Right renal cortex interstitium (tissue), 3 donors: Measurements from ENCODE around the gene MAP1LC3B2. TPM values are rescaled to one million over a fixed set of nuclear protein-coding genes. Genes with fewer than 3 reads are reported as not detected.

ENCODE experiments used
- DNase-seq, 3 donors: peaks; one replicate each; pipeline ENCODE4 v3.0.0-alpha.2; 2013; ENCODE audit warnings: low read depth in 3 of 3, low spot score in 2 of 3
- polyA plus RNA-seq, 3 donors: library from polyadenylated mRNA; unstranded; fragments of 120-200 nt; gene quantifications; one replicate each; pipeline ENCODE4 v1.2.1, GENCODE V29; 2013; ENCODE audit not compliant: insufficient read length in 3 of 3

The MAP1LC3B2 gene
- polyA plus RNA-seq, 3 donors = 4.7 to 7.9 (median 5.1) TPM

DNA sequence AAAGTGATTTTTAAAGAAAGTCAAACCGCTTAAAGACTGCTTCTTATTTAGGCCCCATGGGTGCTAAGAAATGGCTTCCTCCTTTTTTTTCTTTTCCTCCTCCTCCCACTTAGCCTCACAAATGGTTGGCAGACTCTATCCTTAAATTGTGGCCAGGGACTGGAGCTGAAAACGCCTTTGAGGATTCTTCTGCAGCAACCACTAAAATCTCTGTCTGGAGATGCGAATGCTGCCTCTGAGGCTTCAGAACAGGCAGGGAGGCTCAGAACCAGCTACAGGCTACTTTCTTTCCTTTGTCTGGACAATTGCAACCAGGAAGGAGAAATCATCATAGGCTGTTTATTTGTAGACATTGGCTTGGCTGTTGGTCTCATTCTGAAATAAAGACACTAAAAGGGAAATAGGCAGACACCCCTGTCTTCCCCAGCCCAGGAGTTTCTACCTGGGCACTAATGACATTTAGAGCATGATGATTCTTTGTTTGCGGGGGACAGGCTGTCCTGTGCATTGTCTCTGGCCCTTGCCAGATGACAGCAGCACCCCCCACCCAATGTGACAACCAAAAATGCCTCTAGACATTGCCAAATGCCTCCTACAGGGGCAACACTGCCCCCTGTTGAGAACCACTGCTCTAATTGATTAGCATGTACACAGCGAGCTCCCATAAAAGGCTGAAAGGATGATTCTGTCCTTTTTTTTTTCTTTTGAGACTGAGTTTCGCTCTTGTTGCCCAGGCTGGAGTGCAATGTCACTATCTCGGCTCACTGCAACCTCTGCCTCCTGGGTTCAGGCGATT is 50.3 kb downstream of the MAP1LC3B2 start:
- DNase-seq = no peak

DNA sequence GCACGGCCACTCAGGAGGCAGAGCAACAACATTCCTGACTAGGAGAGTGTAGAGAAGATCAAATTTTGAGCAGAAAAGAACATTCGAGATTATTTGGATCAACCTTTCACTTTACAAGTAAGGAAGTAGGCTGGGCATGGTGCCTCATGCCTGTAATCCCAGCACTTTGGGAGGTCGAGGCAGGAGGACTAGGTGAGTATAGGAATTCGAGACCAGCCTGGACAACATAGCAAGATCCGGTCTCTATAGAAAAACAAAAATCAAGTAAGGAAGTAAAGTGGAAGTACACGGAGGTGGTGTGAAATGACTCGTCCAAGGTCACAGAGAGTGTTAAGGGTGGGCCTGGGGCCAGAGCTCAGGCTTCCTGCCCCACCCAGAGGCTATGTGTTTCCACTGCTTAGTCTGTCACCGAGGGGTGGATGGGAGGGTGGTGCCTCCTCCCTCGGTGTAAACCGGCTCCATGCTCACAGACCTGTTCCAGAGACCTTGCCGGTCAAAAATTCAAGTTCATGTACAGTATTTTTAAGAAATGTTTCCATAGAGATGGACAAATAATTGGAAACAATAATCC is 51.9 kb downstream of the MAP1LC3B2 start:
- no peak for DNase-seq

DNA sequence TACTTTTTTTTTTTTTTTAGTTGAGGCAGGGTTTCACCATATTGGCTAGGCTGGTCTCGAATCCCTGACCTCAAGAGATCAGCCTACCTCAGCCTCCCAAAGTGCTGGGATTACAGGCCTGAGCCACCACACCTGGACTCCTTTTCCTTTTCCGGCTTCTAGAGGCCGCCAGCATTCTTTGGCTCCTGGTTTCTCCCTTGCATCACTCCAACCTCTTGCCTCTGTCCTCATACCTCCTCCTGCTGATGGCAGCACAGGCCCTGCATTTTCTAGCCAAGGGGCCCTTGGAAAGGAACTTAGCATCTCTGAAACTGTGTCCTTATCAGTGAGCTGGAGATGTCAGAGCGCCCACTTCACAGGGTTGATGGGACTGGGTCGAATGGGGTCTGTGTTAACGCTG is 53.3 kb downstream of the MAP1LC3B2 start:
- DNase-seq = no peak

DNA sequence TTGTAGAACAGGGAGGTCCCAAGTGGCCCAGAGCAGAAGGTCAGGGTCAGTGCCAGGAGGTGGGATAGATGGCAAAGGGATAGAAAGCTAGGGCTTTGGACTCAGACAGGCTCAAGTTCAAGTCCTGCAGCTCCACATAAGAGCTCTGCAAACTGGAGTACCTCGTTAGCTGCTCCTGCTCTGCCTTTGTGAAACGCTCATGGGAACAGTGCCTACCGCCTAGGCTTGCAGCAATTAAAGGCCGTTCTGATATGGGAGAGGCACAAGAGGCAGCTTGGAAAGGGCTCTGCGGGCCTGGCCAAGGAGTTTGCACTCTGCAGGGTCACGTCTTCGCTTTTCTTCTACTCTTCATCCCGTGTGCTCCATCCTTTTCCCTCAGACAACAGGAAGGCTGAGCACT is 54.1 kb downstream of the MAP1LC3B2 start:
- DNase-seq = no peak

DNA sequence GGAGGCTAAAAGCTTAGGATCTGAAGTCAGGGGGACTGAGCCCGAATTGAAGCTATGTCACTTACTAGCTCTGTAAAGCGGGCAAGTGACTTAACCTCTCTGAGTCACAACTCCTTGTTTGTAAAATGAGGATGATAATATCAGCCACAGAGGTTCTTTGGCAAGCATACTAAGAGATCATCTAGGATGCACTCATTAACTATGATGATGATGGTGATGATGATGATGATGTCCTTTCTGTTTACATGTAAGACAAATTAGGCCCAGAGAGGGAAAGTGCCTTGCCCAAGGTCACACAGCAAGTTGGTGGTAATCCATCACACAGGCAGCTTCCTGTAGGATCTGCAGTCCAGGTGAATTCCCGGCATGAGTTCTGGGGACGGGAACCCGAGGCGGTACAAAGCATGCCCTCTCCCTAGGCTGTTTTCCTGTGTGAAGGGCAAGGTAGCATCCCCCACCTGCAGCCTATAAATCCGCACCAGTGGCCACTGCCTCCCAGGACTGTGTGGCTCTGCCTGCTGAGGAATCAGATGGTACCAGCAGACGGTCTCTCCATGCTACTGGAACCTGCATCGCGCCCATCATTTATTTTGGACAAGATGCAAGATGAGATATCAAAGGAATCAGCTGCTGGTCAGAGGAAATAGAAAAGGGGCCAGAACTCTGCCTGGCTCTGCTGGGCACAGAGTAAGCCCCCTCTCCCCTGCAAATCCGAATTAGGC is 55.2 kb downstream of the MAP1LC3B2 start:
- DNase-seq = no peak

DNA sequence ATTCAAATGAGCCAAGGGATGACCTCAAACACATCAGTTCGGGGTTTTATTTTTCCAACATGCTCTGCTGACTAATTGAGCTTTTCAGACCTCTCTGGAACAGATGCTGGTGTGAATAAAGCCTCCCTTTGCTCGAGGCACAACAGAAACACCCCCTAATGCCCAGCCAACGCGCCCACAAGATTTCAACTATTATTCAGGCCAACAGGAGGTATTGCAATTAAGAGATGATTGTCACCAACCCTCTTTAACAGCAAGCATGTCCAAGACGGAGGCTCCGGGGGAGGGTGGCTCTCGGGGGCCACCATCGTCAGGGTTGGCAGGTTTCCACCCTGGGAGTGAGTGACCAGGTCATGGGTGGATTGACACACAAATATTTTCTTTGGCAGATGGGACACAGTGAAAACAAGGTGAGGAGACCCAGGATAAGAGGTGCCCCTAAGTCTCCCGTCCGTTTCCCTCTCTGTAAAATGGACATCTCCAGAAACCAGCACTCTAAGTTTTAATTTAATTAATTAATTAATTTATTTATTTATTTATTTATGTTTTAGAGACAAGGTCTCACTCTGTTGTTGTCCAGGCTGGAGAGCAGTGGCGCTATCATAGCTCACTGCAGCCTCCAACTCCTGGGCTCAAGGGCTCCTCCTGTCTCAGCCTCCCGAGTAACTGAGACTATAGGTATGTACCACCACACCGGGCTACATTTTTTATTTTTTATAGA is 56.1 kb downstream of the MAP1LC3B2 start:
- DNase-seq = no peak

DNA sequence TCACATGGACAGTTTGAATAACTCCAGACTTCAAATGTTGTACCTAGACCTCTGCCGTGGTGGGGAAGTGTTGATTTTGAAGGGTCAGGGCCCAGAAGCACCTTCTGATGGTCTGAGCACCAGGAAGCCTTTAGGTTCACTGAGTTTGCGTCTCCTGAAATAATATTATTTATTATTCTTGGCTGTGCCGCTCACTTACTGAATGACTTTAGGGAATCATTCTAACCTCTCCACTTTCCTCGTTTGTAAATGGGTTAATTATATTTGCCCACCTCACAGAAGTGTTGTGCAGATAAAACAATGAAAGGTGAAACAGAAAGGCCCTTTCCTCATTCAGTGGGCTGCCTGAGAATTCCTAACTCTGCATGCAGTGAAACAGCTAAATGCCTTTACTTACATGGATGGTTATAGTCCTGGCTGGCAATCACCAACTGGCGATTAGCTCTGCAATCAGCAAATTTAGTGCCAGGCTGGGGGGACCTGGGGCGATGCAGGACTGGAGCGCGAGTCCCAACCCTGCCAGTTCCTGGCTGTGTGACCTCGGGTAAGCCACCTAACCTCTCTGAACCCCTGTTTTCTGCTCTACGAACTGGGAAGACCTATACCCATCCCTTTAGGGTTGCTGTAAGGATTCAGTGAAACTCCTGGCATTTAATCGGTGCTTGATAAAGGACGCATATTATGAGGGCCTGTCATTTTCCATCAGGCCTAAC is 57.5 kb downstream of the MAP1LC3B2 start:
- DNase-seq = no peak

DNA sequence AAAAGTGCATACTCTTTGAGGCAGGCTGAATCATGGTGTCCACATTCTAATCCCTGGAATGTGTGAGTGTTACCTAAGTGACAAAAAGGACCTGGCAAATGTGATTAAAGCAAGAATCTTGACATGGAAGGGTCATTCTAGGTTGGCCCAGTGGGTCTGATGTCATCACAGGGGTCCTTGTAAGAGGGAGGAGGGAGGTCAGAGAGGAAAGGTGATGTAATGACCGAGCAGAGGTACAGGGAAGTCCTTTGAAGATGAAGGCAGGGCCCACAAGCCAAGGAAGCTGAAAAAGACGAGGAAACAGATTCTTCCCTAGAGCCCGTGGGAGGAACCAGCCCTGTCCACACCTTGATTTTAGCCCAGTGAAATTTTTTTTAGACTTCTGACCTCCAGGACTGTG is 60.1 kb downstream of the MAP1LC3B2 start:
- no peak for DNase-seq

DNA sequence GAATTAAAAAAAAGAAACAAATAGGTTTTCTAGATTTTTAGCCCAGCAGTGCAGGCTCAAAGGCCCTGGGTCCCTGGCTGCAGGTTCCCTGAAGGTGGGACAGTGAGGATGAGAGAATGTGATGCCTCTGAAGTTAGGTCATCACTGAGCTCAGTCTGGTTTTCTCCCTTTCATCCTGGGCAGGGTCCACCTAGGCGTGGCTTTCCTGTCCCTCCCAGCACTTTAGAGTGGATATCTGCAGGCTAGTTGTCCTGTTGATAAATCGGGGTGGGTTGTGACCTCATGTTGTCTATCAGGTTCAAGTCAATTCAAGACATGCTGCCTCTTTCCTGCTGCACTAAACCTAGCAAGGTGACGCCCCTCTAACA is 60.9 kb downstream of the MAP1LC3B2 start:
- DNase-seq = no peak

DNA sequence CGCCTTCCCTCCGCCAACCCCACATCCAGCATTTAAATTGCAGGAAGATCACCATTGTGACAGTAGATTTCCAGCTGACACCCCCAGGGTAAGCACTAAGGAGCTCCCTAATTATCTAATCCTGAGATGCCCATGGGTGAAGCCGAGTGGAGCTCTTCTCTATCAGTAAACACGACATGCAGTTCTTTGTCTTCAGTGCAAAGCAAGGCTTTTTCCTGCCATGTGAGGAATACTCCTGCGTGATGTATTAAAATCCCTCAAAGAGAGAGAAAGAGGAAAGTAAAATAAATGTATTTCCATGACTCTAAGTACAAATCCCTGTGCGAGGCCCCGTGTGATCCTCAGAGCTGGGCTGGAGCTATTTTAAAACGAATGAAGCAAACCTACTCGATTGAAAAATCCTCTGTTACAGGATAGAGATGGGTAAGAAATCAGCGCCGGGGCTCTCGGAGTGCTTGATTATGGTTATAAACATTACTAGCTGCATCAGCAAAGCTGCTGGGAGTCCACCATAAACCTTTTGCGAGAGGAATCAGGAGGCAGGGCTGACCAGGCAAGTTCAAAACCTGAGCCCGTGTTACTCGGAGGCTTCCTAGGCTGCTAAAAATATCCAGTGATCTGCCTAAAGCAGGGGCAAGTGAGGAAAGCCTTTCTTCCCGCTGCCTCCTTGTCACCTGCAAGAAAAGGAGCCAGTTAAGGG is 61.5 kb downstream of the MAP1LC3B2 start:
- no peak for DNase-seq

DNA sequence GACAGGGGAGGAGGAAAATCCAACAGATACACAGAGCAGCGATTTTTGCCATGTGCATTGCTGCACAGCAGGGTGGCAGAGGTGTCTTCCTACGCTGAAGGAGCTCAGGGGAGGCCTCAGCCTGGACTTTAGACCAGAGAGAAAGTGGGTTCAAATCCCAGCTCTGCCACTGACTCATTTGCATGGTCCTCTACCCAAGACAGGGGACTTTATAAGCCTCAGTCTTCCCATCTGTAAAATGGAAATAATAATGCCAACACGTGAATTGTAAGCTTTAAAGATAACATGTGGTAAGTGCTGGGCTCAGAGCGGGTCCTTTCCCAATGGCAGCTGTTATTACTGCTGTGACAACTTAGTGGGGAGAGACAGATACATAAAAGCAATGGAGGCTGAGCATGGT is 62.0 kb downstream of the MAP1LC3B2 start:
- no peak for DNase-seq

DNA sequence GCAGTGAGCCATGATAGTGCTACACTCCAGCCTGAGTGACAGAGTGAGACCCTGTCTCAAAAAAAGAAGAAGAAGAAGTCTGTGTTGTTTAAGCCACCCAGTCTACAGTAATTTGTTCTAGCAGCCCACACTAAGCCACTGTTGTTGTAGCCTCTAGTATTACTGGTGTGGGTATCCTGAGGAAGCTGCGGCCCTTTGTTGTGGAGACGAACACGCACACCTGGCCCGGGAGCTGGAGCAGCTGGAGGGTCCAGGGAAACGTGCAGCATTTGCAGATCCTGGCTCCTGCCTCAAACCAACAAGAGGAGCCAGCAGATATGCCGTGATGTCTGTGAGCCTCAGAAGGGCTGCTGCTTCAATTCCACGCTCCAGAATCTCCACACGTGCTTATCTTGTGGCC is 65.3 kb downstream of the MAP1LC3B2 start:
- no peak for DNase-seq

DNA sequence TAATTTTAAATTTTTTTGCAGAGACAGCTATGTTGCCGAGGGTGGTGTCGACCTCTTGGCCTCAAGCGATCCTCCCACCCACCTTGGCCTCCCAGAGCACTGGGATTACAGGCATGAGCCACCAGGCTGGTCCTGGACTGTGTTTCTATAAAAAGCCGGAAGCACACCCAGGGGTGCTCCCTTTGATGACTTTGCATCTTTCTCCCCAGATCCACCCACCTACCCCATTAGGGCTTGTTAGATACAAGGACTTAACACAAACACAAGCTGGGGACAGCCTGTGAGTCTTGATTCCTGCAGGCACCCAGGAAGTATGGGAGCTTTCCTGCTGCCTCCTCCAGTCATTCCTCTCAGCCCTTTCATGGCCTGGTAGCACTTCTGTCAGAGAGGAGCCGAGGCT is 67.0 kb downstream of the MAP1LC3B2 start:
- no peak for DNase-seq

Other genes with a start within 250 kb of the MAP1LC3B2 start
- 10 to 100 TPM; 29.9 to 32.5 (median 32.0) TPM for gene SPRING1, start 178.7 kb downstream of the MAP1LC3B2 start, polyA plus RNA-seq
- 1 to 10 TPM; 4.8 to 6.4 (median 5.2) TPM for gene RNFT2, start 178.9 kb downstream of the MAP1LC3B2 start, polyA plus RNA-seq